Measurements from ENCODE around the gene TGFA.

GRCh38 chr2:70514612-70515055 is 39.0 kb downstream of the TGFA start:
- TF ChIP-seq CTCF (IDR thresholded peaks at IDR 0.05) (peak in 1 of 5 experiments; percentile 24), POLR2AphosphoS5 (IDR thresholded peaks at IDR 0.05) (peak in 2 of 3 donors; percentile 91 to 92), POLR2A (IDR thresholded peaks at IDR 0.05) (peak; percentile 32), EP300 (IDR thresholded peaks at IDR 0.05; ENCODE audit: low read depth) (peak; percentile 85)

All from transverse colon (tissue), 4 donors.